Stimulated activated CD8-positive, alpha-beta memory T cell treated with anti-CD3 and anti-CD28 coated beads, Interleukin-7, amount 100 ng/mL, for 1 hour (primary cell): ENCODE results near the gene WHRN.

ENCODE experiments used
- DNase-seq, 2 donors: peaks; one replicate each; pipeline ENCODE4 v3.0.0-alpha.2; 2020; ENCODE audit warnings: low read depth in 2 of 2

WHRN gene

DNA sequence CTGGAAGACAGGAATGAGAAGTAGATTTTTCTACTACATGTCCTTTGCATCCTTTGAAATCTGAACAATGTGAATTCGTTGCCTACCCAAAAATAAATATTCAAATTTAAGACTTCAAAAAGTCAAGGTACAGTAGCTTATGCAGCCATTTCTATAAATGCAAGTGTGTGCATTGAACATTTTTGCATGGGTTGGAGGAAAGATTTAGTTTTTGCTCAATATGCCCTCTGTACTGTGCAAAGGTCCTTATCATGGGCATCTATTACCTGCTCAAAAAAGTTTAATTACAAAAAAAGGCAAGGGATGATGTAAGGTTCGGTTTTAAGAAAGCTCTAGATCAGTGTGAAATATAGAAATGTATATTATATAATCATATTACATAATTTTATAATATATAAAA is 140.1 kb downstream of the WHRN start:
- DNase-seq = no peak

DNA sequence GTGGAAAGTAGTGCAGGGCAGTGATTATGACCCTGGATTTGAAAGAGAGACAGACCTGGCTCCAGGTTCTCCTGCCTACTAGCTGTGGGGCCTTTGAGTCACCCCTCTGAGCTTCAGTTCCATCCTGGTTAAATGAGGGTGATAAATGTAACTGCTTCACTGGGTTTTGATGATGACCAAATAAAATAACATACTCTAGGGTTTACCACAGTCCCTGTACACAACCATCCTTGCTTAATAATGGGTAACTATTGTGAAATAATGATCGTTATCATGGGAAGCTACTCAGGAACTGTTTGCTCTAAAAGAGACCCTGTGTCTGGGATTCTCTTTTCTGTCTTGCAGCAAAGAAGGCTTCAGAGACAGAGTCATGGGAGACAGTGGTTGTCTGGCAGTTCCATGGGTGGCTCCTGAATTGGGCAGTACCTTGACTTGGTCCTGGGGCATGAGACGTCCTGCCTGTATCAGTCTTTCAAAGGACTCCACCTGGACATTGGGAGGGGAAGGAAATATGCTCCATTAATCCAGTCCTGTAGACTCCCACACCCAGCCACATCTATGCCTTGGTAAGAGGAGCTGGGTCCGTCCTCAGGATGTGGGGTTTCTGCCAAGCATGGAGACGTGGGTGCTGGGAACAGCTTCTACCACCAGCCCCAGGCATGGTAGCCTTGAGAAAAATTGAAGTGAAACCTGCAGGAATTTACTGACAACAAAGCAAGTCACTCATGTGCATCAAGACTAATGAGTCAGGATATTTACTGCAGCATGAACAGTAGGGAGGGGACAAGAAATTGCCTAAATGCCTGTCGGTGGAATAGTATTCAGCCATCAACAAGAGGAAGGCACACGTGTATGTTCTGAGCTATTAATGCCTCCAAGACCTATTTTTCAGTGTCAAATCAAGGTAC is 140.9 kb downstream of the WHRN start:
- no peak for DNase-seq

DNA sequence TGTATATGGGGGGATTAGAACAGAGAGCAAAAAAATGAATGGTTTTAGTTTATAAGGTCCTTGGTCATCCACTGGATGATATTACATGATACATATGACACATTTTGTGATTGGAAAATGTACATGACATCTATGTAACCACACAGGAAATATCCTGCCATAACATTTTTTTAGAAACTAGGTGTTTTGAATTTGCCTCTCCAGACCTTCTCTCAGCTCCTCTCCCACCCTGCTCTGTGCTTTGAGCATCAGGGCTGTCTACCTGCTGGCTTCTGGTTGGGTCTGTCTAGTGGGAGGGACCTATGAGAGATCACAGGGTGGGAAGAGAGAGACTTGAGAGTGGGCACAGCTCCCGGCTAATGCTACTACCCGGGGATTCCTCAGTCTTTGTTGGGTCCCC is 141.8 kb downstream of the WHRN start:
- no peak for DNase-seq

DNA sequence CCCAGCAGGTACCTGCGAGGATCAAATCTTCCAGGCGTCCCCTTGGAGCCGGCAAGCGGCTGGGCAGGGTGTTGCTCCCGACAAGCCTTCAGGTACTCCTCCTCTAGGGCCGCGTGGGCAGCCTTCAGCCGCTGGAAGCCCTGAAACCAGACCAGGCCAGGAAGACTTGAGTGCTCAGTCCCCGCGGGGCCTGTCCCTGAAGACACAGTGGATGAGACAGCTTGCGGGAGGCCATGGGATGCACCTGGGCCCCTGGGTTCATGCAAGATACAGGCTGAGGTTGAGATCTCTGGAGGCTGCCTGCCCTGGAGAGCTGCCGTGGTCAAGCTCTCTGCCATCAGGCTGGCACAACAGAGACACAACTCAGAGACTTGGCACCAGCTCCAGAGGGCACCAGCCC is 142.9 kb downstream of the WHRN start:
- DNase-seq = no peak

DNA sequence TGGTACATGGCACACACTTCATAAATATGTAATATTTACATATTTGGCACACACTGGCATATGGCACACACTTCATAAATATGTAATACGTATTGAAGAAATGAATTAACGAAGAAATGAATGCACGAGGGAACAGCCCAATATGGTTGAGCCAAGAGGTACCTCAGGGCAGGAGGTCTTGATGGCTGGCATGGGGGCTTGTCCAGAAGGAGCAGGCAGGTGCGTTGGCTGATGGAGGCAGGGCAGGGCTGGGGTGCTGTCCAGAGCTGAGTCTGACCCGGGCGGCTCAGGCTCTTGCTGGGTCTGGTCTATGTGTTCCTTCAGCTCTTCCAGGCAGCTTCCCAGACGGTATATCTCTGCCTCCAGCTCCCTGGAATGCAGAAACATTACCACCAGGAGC is 143.7 kb downstream of the WHRN start:
- DNase-seq = no peak

DNA sequence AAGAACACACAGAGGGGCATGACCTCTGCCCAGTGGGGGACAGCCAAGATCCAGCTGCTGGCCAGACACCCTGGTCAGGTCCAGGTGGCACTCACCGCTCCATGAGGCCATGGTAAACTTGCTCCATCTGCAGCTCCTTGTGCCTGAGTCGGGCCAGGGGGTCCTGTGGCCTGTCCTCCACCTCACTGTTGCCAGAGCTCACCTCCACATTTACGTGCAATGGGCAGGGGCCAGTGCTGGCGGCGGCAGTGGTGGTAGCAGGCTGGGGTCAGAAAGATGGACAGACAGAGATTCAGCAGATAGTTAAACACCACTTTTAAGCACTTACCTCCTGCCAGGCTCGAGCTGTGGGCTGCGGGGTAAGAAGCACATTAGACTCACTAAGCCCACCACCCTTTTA is 145.5 kb downstream of the WHRN start:
- DNase-seq = no peak

DNA sequence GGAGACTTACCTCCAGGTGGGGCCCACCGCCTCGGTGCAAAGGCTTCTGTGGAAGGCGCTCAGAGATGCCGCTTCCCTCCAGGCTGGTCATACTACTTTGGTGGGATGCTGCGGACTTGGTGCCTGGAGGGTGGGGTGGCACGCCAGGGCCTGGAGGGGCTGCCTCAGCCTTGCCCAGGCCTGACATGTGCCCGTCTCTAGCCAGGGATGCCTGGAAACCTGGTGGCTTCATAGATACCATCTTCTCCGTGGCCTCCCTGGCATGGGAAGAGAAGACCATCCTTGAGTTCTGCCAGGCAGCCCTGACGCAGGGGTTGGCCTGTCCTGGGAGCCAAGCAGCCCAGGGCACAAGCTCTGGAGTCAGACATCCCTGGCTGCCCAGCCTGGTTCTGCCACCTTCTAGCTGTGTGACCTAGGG is 147.4 kb downstream of the WHRN start:
- DNase-seq = no peak

DNA sequence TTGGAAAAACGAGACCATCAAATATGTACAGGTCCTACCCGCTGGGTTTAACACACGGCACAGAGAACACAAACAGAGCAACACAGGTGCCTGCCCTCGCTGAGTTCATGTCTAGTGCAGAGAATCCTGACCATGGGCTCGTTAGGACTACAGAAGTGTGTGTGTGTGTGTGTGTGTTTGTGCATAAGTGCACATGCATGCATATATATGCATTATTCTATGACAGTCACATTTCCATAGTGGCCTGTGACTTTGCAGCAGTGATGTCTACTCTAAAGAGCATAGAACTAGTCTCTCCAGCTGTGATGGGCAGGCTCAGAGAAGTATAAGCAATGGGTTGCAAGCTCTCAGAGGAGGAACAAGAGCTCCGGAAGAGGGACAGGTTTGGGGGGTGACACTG is 147.9 kb downstream of the WHRN start:
- no peak for DNase-seq

DNA sequence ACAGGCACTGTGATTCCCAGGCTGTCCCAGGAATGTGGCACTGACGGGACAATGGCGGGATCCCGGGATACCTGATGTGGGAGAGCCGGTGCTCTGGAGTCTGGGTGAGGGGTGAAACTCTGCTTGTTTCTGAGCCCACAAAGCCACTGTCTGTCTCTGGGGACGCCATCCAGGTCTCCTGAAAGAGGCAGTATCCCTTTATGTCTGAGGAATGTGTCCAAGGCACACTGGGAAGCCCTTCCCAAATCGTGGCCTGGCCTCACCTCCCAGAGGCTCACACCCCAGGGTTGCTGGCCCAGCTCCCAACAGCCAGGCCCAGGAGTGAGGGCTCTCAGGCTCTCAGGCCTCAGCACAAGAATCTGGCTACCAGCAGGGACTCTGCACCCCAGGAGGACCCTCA is 148.5 kb downstream of the WHRN start:
- no peak for DNase-seq

DNA sequence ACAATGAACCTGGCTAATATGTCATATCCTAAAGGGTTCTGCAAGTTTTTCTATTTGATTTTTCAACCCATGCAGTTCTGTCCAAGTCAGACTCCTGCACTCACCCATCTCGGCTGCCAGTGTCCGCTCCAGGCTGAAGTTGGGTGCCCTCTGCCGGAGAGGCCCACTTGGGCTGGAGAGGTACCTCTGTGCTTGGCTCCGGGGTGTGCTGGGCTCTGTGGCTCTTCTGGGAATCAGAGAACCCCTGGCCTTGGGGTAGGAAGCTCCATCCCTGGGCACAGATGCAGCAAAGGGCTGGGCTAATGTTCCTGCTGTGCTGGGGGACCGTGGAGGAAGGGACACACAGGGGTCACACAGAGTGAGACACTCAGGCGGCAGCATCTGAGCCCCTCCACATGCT is 149.5 kb downstream of the WHRN start:
- DNase-seq = no peak
